Brain microvascular endothelial cell (primary cell): ENCODE measurements around the gene RET.

Experiments used
- DNase-seq: peaks from one replicate; pipeline ENCODE4 v3.0.0-alpha.2; 2020
- H3K27ac ChIP-seq: fragments of 250-450 bp; sonication (Bioruptor Pico); 2 replicates; pipeline ENCODE4 v1.5.1; 2020; ENCODE audit warnings: mild to moderate bottlenecking, moderate library complexity
- H3K27me3 ChIP-seq: fragments of 250-450 bp; sonication (Bioruptor Pico); replicated peaks from 2 replicates; pipeline ENCODE4 v1.5.1; 2020; ENCODE audit warnings: mild to moderate bottlenecking
- H3K36me3 ChIP-seq: fragments of 250-450 bp; sonication (Bioruptor Pico); replicated peaks from 2 replicates; pipeline ENCODE4 v1.5.1; 2020; ENCODE audit warnings: mild to moderate bottlenecking
- H3K4me3 ChIP-seq: 2 replicates; pipeline ENCODE4 v1.5.1; 2011; ENCODE audit warnings: low read depth, mild to moderate bottlenecking, control low read depth, low read length, moderate library complexity
- in situ Hi-C: cut with HindIII; loops from 2 replicates; pipeline ENCODE4 v1.10.0; 2017; ENCODE audit warnings: low sequenced_read_pairs, low pct_ligation_motif_present
- TF ChIP-seq, protein P1 (sequence below): IDR thresholded peaks from 2 replicates; pipeline ENCODE4 v1.5.1; 2011; ENCODE audit warnings: low read depth, mild to moderate bottlenecking, moderate library complexity, low read length, control low read depth, inconsistent platforms; ENCODE audit errors: missing control alignments

RET gene

GRCh38 chr10:43036481-43037428 lies 40.1 kb upstream of the RET start:
- DNase-seq: no peak
- H3K36me3 ChIP-seq: no peaks in the 10 kb centered on the region
- H3K27me3 ChIP-seq: no peaks in the 10 kb centered on the region
- TF ChIP-seq, protein P1, sequence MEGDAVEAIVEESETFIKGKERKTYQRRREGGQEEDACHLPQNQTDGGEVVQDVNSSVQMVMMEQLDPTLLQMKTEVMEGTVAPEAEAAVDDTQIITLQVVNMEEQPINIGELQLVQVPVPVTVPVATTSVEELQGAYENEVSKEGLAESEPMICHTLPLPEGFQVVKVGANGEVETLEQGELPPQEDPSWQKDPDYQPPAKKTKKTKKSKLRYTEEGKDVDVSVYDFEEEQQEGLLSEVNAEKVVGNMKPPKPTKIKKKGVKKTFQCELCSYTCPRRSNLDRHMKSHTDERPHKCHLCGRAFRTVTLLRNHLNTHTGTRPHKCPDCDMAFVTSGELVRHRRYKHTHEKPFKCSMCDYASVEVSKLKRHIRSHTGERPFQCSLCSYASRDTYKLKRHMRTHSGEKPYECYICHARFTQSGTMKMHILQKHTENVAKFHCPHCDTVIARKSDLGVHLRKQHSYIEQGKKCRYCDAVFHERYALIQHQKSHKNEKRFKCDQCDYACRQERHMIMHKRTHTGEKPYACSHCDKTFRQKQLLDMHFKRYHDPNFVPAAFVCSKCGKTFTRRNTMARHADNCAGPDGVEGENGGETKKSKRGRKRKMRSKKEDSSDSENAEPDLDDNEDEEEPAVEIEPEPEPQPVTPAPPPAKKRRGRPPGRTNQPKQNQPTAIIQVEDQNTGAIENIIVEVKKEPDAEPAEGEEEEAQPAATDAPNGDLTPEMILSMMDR: no peak
- in situ Hi-C loops: no loop called here
- H3K4me3 ChIP-seq: no peak overlapping the region
- H3K27ac ChIP-seq: no peak overlapping the region

- TF ChIP-seq, protein P1: no peak
- in situ Hi-C loops: no loop called here
- no peak overlapping the region for H3K27ac ChIP-seq
- no peaks in the 10 kb centered on the region for H3K36me3 ChIP-seq
- no peak overlapping the region for H3K4me3 ChIP-seq
- H3K27me3 ChIP-seq: no peaks in the 10 kb centered on the region
- DNase-seq: no peak
Measured at GRCh38 chr10:43037440-43037839, 39.4 kb upstream of the RET start.

DNA sequence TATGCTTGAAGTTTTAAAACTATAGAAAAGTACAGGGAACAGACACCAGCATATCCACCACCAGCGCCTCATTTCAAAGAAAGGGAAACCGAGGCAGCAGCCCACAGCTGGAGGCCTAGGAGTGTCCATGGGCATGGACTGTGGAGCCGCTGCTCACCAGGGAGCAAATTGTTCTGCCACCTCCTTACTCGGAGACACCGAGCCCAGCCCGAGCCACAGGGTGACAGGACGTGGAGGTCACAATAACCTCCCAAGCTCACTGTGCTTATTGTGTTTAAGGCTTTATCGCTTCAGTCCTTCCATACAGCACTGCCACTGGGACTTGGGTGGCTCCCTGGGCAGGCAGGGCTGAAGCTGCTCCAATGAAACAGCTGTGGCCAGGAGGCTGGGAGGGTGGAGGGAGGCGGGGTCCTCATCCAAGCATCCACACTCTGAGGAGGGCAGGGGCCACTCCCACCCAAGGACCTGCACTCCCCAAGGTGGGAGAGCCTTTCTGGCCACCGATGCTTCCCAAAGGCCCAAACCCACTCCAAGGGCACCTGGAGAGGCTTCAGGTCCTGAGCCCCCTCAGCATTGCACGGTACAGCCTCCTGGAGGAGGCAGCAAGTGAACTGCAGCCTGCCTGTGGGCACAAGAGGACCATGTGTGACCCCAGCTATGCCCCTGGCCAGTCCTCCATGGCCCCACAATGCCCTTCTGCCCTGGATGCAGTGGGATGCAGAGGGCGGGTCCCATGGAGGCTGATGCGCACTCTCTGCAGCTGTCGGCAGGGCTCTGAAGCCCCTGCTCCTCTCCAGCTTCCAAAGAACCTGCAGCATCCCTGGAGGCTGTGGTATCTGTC lies 38.7 kb upstream of the RET start:
- Histone ChIP-seq H3K27me3 (no peaks in the 10 kb centered on the region), H3K36me3 (no peaks in the 10 kb centered on the region), H3K27ac (no peak overlapping the region), H3K4me3 (no peak overlapping the region)
- in situ Hi-C loops: no loop called here
- DNase-seq: no peak
- TF ChIP-seq, protein P1: no peak

DNA sequence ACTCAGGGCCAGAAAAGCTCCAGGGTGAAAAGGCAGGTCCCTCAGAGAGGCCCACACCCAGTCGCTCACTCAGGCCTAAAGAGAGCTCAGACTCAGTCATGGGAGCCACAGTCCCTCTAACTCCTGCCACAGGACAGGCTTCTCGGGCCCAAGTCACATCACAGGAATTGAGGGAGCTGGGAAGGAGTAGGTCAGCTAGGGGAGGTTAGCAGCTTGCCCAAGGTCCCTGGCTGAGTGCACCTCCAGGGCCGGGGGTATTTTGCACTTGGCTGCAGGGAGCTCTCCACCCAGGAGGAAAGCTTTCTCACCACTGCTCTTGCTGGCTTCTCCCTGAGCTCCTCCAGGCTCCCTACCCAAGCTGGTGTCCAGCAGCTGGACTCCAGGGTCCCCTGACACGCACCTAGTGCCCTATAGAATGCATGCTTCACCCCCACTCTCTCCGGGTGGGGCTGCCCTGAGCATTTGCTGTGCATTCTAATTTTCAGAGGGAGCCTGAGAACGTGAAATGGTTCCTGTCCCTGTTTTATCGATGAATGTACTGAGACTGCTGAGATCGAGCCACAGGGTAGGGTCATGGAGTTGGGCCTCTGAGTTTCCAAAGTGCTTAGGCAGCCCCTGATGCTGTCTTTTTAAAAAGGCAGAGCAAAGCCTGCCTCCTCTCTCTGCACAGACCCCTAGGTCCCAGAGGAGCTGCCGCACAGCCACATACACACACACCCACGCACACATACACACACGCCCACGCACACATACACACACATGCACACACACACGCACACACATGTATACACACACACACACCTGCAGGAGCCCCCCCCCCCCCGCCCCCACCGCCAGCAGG lies 37.9 kb upstream of the RET start:
- no peaks in the 10 kb centered on the region for H3K27me3 ChIP-seq
- in situ Hi-C loops: no loop called here
- no peaks in the 10 kb centered on the region for H3K36me3 ChIP-seq

More for the DNA sequence above, 37.9 kb upstream of the RET start:
- no peak overlapping the region for H3K27ac ChIP-seq
- TF ChIP-seq, protein P1: no peak
- DNase-seq: no peak
- H3K4me3 ChIP-seq: no peak overlapping the region
